ENCODE results near the gene CYP3A5. TPM values are rescaled to one million over a fixed set of nuclear protein-coding genes. Genes with fewer than 3 reads are reported as not detected.

The CYP3A5 gene
- total and polyA plus RNA-seq, 2 of the 13 experiments (the other 11 are each of a cell fraction or from before 2014, with no cell fraction given) = 5.7 to 9.3 TPM

GRCh38 chr7:99677648-99678045 lies 2.1 kb downstream of the CYP3A5 start (continued):
- peak; percentile 65; the same call in 1 of the 2 replicates for TF ChIP-seq ZBTB4 (CRISPR knock-in tag; IDR thresholded peaks at IDR 0.05; ENCODE audit: borderline replicate concordance)
- TF ChIP-seq ZFP90 (CRISPR knock-in tag; IDR thresholded peaks at IDR 0.05; ENCODE audit: borderline replicate concordance) = peak; percentile 35; the same call in 1 of the 2 replicates
- TF ChIP-seq ZNF577 (CRISPR knock-in tag; IDR thresholded peaks at IDR 0.05; ENCODE audit: borderline replicate concordance, low read depth) = no peak
- TF ChIP-seq MAFK (conservative IDR thresholded peaks at IDR 0.05 in 1 of 2, IDR thresholded peaks at IDR 0.05 in 1 of 2; ENCODE audit: low read length in 2 of 2) = no peak
- no peak for TF ChIP-seq SP2 (CRISPR knock-in tag; IDR thresholded peaks at IDR 0.05)
- TF ChIP-seq ISX (CRISPR knock-in tag; conservative IDR thresholded peaks at IDR 0.05) = no peak
- TF ChIP-seq HNF4G (IDR thresholded peaks at IDR 0.05; ENCODE audit: borderline replicate concordance, low read depth, low read length) = peak; percentile 15; the same call in 1 of the 2 replicates
- no peak for TF ChIP-seq HNF4G (CRISPR knock-in tag; IDR thresholded peaks at IDR 0.05; ENCODE audit: borderline replicate concordance, low read depth)
- TF ChIP-seq BCL6 (CRISPR knock-in tag; IDR thresholded peaks at IDR 0.05) = peak; percentile 94
- TF ChIP-seq HNF1B (CRISPR knock-in tag; IDR thresholded peaks at IDR 0.05) = peak; percentile 90
- TF ChIP-seq ZNF333 (CRISPR knock-in tag; IDR thresholded peaks at IDR 0.05; ENCODE audit: borderline replicate concordance) = no peak
- peak; percentile 25; the same call in 1 of the 2 replicates for TF ChIP-seq ZNF816 (CRISPR knock-in tag; IDR thresholded peaks at IDR 0.05; ENCODE audit: borderline replicate concordance)
- TF ChIP-seq XRCC5 (optimal IDR thresholded peaks at IDR 0.05; ENCODE audit: low read length) = no peak
- no peak for TF ChIP-seq ZNF616 (CRISPR knock-in tag; IDR thresholded peaks at IDR 0.05; ENCODE audit: low read depth)
- TF ChIP-seq ZEB1 (IDR thresholded peaks at IDR 0.05; ENCODE audit: insufficient replicate concordance, low read depth) = peak; percentile 51
- peak; percentile 62; the same call in 1 of the 2 replicates for TF ChIP-seq KLF12 (CRISPR knock-in tag; IDR thresholded peaks at IDR 0.05; ENCODE audit: borderline replicate concordance)
- peak; percentile 83 for TF ChIP-seq FOXJ3 (CRISPR knock-in tag; IDR thresholded peaks at IDR 0.05; ENCODE audit: borderline replicate concordance)
- peak; percentile 85 for TF ChIP-seq FOXP4 (CRISPR knock-in tag; IDR thresholded peaks at IDR 0.05)
- TF ChIP-seq REPIN1 (CRISPR knock-in tag; IDR thresholded peaks at IDR 0.05; ENCODE audit: borderline replicate concordance, low read depth) = peak; percentile 81; the same call in 1 of the 2 replicates
- no peak for TF ChIP-seq TRAFD1 (CRISPR knock-in tag; IDR thresholded peaks at IDR 0.05; ENCODE audit: borderline replicate concordance)

Data from HepG2 (cell line).